Measurements from ENCODE around the gene RBP5. TPM values are rescaled to one million over a fixed set of nuclear protein-coding genes. Genes with fewer than 3 reads are reported as not detected.

Gene RBP5
- total RNA-seq = 10 to 100 TPM; 12.9 to 47.1 TPM
- 100 to 1,000 TPM in 1 of 2 donors, 10 to 100 TPM in 1; 80.2 to 108 TPM for polyA plus RNA-seq

GRCh38 chr12:7128681-7129286 lies at the start of gene RBP5:
Gene RBP5 (minus strand): TSS chr12:7128889. CDS start chr12:7128775, 114 bp downstream.
- no peaks in the 10 kb centered on the region for H3K27me3 ChIP-seq (ENCODE audit: control insufficient read depth in 4 of 4, insufficient read depth in 4 of 4, low read length in 3 of 4)

More at GRCh38 chr12:7128681-7129286, at the start of gene RBP5:
- WGBS = 29% methylated on average over 7 of the region's 7 CpGs
- H3K36me3 ChIP-seq (ENCODE audit: control insufficient read depth in 4 of 4, insufficient read depth in 3 of 4, low read depth in 1 of 4, low read length in 3 of 4) = peaks cover 0 to 4% (median 3%) of the 10 kb centered on the region in 4 donors
- no peak for TF ChIP-seq FOXA1 (IDR thresholded peaks at IDR 0.05)
- peak; percentile 63 for TF ChIP-seq SP1 (IDR thresholded peaks at IDR 0.05)
- no peak for TF ChIP-seq NR2F2 (IDR thresholded peaks at IDR 0.05)
- peak; percentile 80 for TF ChIP-seq TAF1 (conservative IDR thresholded peaks at IDR 0.05)
- peak in 1 of 2 donors; percentile 57 for TF ChIP-seq JUND (IDR thresholded peaks at IDR 0.05)
- TF ChIP-seq CTCF (IDR thresholded peaks at IDR 0.05; ENCODE audit: low read depth, low read length, missing input control) = no peak
- peak; percentile 81 to 82 for TF ChIP-seq HNF4A (conservative IDR thresholded peaks at IDR 0.05)
- no peak for TF ChIP-seq RAD21 (IDR thresholded peaks at IDR 0.05)
- peak in 1 of 2 donors; percentile 76 for TF ChIP-seq RXRA (IDR thresholded peaks at IDR 0.05)
- no peak for TF ChIP-seq FOXA2 (IDR thresholded peaks at IDR 0.05)
- no peak for TF ChIP-seq ZBTB33 (IDR thresholded peaks at IDR 0.05)
- peak; percentile 40 for TF ChIP-seq REST (IDR thresholded peaks at IDR 0.05)
- peak in 1 of 2 donors; percentile 30 for TF ChIP-seq EGR1 (IDR thresholded peaks at IDR 0.05; ENCODE audit: low read depth in 2 of 2)
- TF ChIP-seq HNF4G (IDR thresholded peaks at IDR 0.05) = peak; percentile 56
- no peak for TF ChIP-seq GABPA (IDR thresholded peaks at IDR 0.05 in 1 of 2, conservative IDR thresholded peaks at IDR 0.05 in 1 of 2)
- TF ChIP-seq MAX (IDR thresholded peaks at IDR 0.05) = no peak
- TF ChIP-seq YY1 (IDR thresholded peaks at IDR 0.05) = no peak
- no peak for TF ChIP-seq ATF3 (IDR thresholded peaks at IDR 0.05)
- H3K4me3 ChIP-seq (ENCODE audit: low read depth in 1 of 3, low read length in 3 of 3) = peak within 1 kb of the TSS; percentile 57 to 88 (median 80)
- no peak for DNase-seq (ENCODE audit: low spot score)
- peak within 1 kb of the TSS; percentile 83 to 89 for H3K27ac ChIP-seq (ENCODE audit: low read depth in 1 of 2, low read length in 2 of 2)
- no peaks in the 10 kb centered on the region for H3K9me3 ChIP-seq (ENCODE audit: control insufficient read depth in 4 of 4, low read length in 3 of 4)
- H3K9ac ChIP-seq (ENCODE audit: low read depth in 1 of 2, low read length in 2 of 2) = peak within 1 kb of the TSS; percentile 71 to 83
- peaks cover 1 to 53% (median 34%) of the 10 kb centered on the region in 4 donors for H3K4me1 ChIP-seq (ENCODE audit: control insufficient read depth in 4 of 4, insufficient read depth in 4 of 4, low read length in 3 of 4)

All from liver (tissue), 9 donors.